ENCODE measurements around the gene SPATC1L. TPM values are rescaled to one million over a fixed set of nuclear protein-coding genes. Genes with fewer than 3 reads are reported as not detected.
A peak's percentile ranks its signal among the peaks of the same experiment; 100 is the strongest.
"Not testable (repeated sequence)": the region's sequence is repeated elsewhere in the genome, so short reads cannot be mapped to it uniquely, and the experiment has no call there.

SPATC1L gene
- total RNA-seq, 2 experiments from 2014 or later = 4.7 to 8.3 TPM

GRCh38 chr21:46202592-46203202, 18.4 kb upstream of the SPATC1L start:
- Histone ChIP-seq H4K20me1 (ENCODE audit: insufficient read depth, low read length) (no peaks in the 10 kb centered on the region), H3K4me1 (ENCODE audit: insufficient read depth, low read length, poor library complexity, severe bottlenecking) (peaks cover 2% of the 10 kb centered on the region), H2AFZ (ENCODE audit: low read length) (no peak overlapping the region), H3K4me2 (ENCODE audit: low read length) (no peak overlapping the region), H3K79me2 (ENCODE audit: insufficient read depth, low read depth, low read length) (no peaks in the 10 kb centered on the region), H3K9me2 (ENCODE audit: insufficient read depth, low read length) (no peaks in the 10 kb centered on the region), H3K9me3 (ENCODE audit: low read length) (no peaks in the 10 kb centered on the region), H3K27ac (ENCODE audit: low read depth, low read length, poor library complexity, severe bottlenecking) (no peak overlapping the region), H3K4me3 (ENCODE audit: low read depth, low read length, poor library complexity, severe bottlenecking) (no peak overlapping the region), H3K36me3 (ENCODE audit: insufficient read depth, low read length) (peaks cover 52% of the 10 kb centered on the region)
- no TSS peak for BruUV-seq (replicated peaks)
- ChIA-PET CTCF (ENCODE audit: unreplicated experiment) (no interaction called here), POLR2A (interaction anchor here (0.6 kb wide), 2 partner anchors 16 to 938 kb away, joined by 3 to 4 read pairs; no protein-coding TSS in a partner anchor)
- TF ChIP-seq EZH2phosphoT487 (IDR thresholded peaks at IDR 0.05; ENCODE audit: borderline replicate concordance, low read depth, low read length) = no peak
- TF ChIP-seq CTCF (conservative IDR thresholded peaks at IDR 0.05; ENCODE audit: low read length) = no peak
- intact Hi-C loops (cut with micrococcal nuclease; ENCODE audit: unreplicated experiment) = no loop called here
- DNase-seq (ENCODE audit: low spot score) = no peak

GRCh38 chr21:46200877-46201803, 16.9 kb upstream of the SPATC1L start:
- H2AFZ ChIP-seq (ENCODE audit: low read length); H4K20me1 ChIP-seq (ENCODE audit: insufficient read depth, low read length); H3K9me2 ChIP-seq (ENCODE audit: insufficient read depth, low read length); H3K27ac ChIP-seq (ENCODE audit: low read depth, low read length, poor library complexity, severe bottlenecking); H3K79me2 ChIP-seq (ENCODE audit: insufficient read depth, low read depth, low read length); intact Hi-C loops (cut with micrococcal nuclease; ENCODE audit: unreplicated experiment); H3K9me3 ChIP-seq (ENCODE audit: low read length); DNase-seq (ENCODE audit: low spot score); CTCF ChIA-PET (ENCODE audit: unreplicated experiment); H3K4me1 ChIP-seq (ENCODE audit: insufficient read depth, low read length, poor library complexity, severe bottlenecking); BruUV-seq (replicated peaks); H3K4me3 ChIP-seq (ENCODE audit: low read depth, low read length, poor library complexity, severe bottlenecking); POLR2A ChIA-PET; H3K4me2 ChIP-seq (ENCODE audit: low read length): not testable (repeated sequence)
- H3K36me3 ChIP-seq (ENCODE audit: insufficient read depth, low read length) = peaks cover 57% of the 10 kb centered on the region

- Histone ChIP-seq H3K9me3 (ENCODE audit: low read length) (no peaks in the 10 kb centered on the region), H3K27ac (ENCODE audit: low read depth, low read length, poor library complexity, severe bottlenecking) (no peak overlapping the region), H3K4me2 (ENCODE audit: low read length) (no peak overlapping the region), H3K9me2 (ENCODE audit: insufficient read depth, low read length) (no peaks in the 10 kb centered on the region), H2AFZ (ENCODE audit: low read length) (no peak overlapping the region), H4K20me1 (ENCODE audit: insufficient read depth, low read length) (no peaks in the 10 kb centered on the region), H3K79me2 (ENCODE audit: insufficient read depth, low read depth, low read length) (no peaks in the 10 kb centered on the region), H3K4me1 (ENCODE audit: insufficient read depth, low read length, poor library complexity, severe bottlenecking) (no peaks in the 10 kb centered on the region), H3K4me3 (ENCODE audit: low read depth, low read length, poor library complexity, severe bottlenecking) (no peak overlapping the region), H3K36me3 (ENCODE audit: insufficient read depth, low read length) (peaks cover 58% of the 10 kb centered on the region)
- ChIA-PET POLR2A (interaction anchor here (0.6 to 0.7 kb wide), 2 partner anchors 14 to 255 kb away, joined by 3 to 6 read pairs; no protein-coding TSS in a partner anchor), CTCF (ENCODE audit: unreplicated experiment) (no interaction called here)
- intact Hi-C loops (cut with micrococcal nuclease; ENCODE audit: unreplicated experiment) = no loop called here
- TF ChIP-seq EZH2phosphoT487 (IDR thresholded peaks at IDR 0.05; ENCODE audit: borderline replicate concordance, low read depth, low read length) (no peak), CTCF (conservative IDR thresholded peaks at IDR 0.05; ENCODE audit: low read length) (no peak)
- BruUV-seq (replicated peaks) = TSS peak; percentile 27
- no peak for DNase-seq (ENCODE audit: low spot score)
Observed at GRCh38 chr21:46199436-46200373, 15.4 kb upstream of the SPATC1L start.

Data from OCI-LY7 (cell line).